ENCODE results near the gene KDM4C. TPM values are rescaled to one million over a fixed set of nuclear protein-coding genes. Genes with fewer than 3 reads are reported as not detected.

Gene KDM4C
- total and polyA plus RNA-seq, 2 of the 4 experiments (the other 2 are of a cell fraction), result 11.8 to 23.8 TPM

GRCh38 chr9:7209990-7210389, 452.2 kb downstream of the KDM4C start:
- no peak overlapping the region for H3K27ac ChIP-seq (ENCODE audit: insufficient read depth, low read length)
- H3K79me1 ChIP-seq (ENCODE audit: low read depth in 1 of 2, low read length in 2 of 2), result no peaks in the 10 kb centered on the region
- H4K8ac ChIP-seq (ENCODE audit: low read depth in 2 of 2, low read length in 2 of 2), result no peak overlapping the region
- H3K4me2 ChIP-seq (ENCODE audit: low read depth, low read length), result no peak overlapping the region
- no peak overlapping the region for H3K18ac ChIP-seq (ENCODE audit: low read depth, low read length)
- no peaks in the 10 kb centered on the region for H3K36me3 ChIP-seq (ENCODE audit: control insufficient read depth, insufficient read depth, low read length)
- no peak overlapping the region for H3K9ac ChIP-seq (ENCODE audit: low read depth, low read length)
- H2AK5ac ChIP-seq (ENCODE audit: low read depth, low read length), result no peak overlapping the region
- ATAC-seq (ENCODE audit: low read depth), result no peak
- H3K9me1 ChIP-seq (ENCODE audit: insufficient read depth, low read length), result no peaks in the 10 kb centered on the region; the same call in 1 of the 2 replicates
- no peak overlapping the region for H3K4me3 ChIP-seq (ENCODE audit: insufficient read depth, low read depth, low read length)
- H3K27me3 ChIP-seq (ENCODE audit: control insufficient read depth, insufficient read depth, low read length), result peaks cover 6% of the 10 kb centered on the region
- no peaks in the 10 kb centered on the region for H3K9me3 ChIP-seq (ENCODE audit: control insufficient read depth, insufficient read depth, low read length)
- no peak overlapping the region for H3K4ac ChIP-seq (ENCODE audit: low read depth, low read length)
- WGBS, 2 experiments (ENCODE audit: extremely low coverage in 2 of 2, insufficient read length in 1 of 2), result no CpG with 5 or more reads among the region's 3 CpGs
- no peak for DNase-seq
- H4K91ac ChIP-seq (ENCODE audit: insufficient read depth, low read depth, low read length), result no peak overlapping the region
- no peak overlapping the region for H2BK20ac ChIP-seq (ENCODE audit: low read depth, low read length)
- no TSS peak for BruUV-seq (replicated peaks)
- H2AK9ac ChIP-seq (replicated peaks; ENCODE audit: low read depth, low read length, poor library complexity), result no peak overlapping the region
- no peaks in the 10 kb centered on the region for H4K20me1 ChIP-seq (ENCODE audit: insufficient read depth, low read length)
- intact Hi-C loops (cut with micrococcal nuclease), result no loop called here
- H2AFZ ChIP-seq (replicated peaks; ENCODE audit: low read length, poor library complexity), result no peak overlapping the region
- H4K5ac ChIP-seq (ENCODE audit: low read depth, low read length), result no peak overlapping the region
- dilution Hi-C loops (cut with HindIII; ENCODE audit: low sequenced_read_pairs, unreplicated experiment), result no loop called here
- no peak overlapping the region for H3K14ac ChIP-seq (replicated peaks; ENCODE audit: low read depth, low read length)
- H3K56ac ChIP-seq (ENCODE audit: extremely low read depth, insufficient read depth, low read length), result no peak overlapping the region
- no peak overlapping the region for H2BK15ac ChIP-seq (ENCODE audit: low read depth, low read length)
- H3K4me1 ChIP-seq (ENCODE audit: control insufficient read depth, insufficient read depth, low read length), result no peaks in the 10 kb centered on the region
- H2BK120ac ChIP-seq (ENCODE audit: low read depth, low read length), result no peak overlapping the region
- no peak overlapping the region for H3K23ac ChIP-seq (ENCODE audit: low read depth, low read length)
- ChIA-PET CTCF (no interaction called here), POLR2A (ENCODE audit: unreplicated experiment) (no interaction called here)
- H2BK5ac ChIP-seq (ENCODE audit: low read depth, low read length, poor library complexity, severe bottlenecking), result no peak overlapping the region
- in situ Hi-C loops (cut with MboI; ENCODE audit: low sequenced_read_pairs), result no loop called here
- TF ChIP-seq FOS (IDR thresholded peaks at IDR 0.05; ENCODE audit: low read depth, low read length) (no peak), SMC3 (IDR thresholded peaks at IDR 0.05; ENCODE audit: low read depth, low read length) (no peak), RAD21 (IDR thresholded peaks at IDR 0.05; ENCODE audit: low read length) (no peak), RFX5 (IDR thresholded peaks at IDR 0.05; ENCODE audit: low read depth, low read length) (no peak)
